Fibroblast of pulmonary artery (primary cell): ENCODE measurements around the gene NUDT7.
A peak's percentile ranks its signal among the peaks of the same experiment; 100 is the strongest.

ENCODE experiments used
- DNase-seq: peaks from one replicate; pipeline ENCODE4 v3.0.0-alpha.2; 2010; ENCODE audit warnings: low read depth
- H3K4me3 ChIP-seq: replicated peaks from 2 replicates; pipeline ENCODE4 v1.5.1; 2011; ENCODE audit warnings: low read depth, mild to moderate bottlenecking, control low read depth, low read length, moderate library complexity
- TF ChIP-seq, protein P1 (sequence below): IDR thresholded peaks from 2 replicates; pipeline ENCODE4 v1.5.1; 2011; ENCODE audit warnings: mild to moderate bottlenecking, control low read depth, low read length, inconsistent platforms; ENCODE audit errors: missing control alignments

NUDT7 gene

DNA sequence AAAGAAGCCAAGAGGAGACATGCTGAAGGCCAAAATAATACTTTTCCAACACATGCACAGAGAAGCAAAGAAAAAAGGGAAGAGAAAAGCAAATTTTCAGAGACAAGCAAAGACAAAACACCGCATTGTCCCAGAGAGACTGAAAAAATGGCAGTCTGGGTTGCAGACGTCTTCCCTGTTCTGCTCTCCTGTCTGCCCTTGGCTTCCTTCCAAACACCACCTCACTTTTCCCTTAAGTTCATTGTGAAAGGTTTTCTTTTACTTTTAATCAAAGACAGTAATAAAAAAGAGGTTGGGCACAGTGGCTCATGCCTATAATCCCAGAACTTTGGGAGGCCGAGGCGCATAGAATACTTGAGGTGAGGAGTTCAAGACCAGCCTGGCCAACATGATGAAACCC is 44.9 kb downstream of the NUDT7 start:
- TF ChIP-seq, protein P1, sequence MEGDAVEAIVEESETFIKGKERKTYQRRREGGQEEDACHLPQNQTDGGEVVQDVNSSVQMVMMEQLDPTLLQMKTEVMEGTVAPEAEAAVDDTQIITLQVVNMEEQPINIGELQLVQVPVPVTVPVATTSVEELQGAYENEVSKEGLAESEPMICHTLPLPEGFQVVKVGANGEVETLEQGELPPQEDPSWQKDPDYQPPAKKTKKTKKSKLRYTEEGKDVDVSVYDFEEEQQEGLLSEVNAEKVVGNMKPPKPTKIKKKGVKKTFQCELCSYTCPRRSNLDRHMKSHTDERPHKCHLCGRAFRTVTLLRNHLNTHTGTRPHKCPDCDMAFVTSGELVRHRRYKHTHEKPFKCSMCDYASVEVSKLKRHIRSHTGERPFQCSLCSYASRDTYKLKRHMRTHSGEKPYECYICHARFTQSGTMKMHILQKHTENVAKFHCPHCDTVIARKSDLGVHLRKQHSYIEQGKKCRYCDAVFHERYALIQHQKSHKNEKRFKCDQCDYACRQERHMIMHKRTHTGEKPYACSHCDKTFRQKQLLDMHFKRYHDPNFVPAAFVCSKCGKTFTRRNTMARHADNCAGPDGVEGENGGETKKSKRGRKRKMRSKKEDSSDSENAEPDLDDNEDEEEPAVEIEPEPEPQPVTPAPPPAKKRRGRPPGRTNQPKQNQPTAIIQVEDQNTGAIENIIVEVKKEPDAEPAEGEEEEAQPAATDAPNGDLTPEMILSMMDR = no peak
- peak; percentile 26 for DNase-seq
- no peak overlapping the region for H3K4me3 ChIP-seq

DNA sequence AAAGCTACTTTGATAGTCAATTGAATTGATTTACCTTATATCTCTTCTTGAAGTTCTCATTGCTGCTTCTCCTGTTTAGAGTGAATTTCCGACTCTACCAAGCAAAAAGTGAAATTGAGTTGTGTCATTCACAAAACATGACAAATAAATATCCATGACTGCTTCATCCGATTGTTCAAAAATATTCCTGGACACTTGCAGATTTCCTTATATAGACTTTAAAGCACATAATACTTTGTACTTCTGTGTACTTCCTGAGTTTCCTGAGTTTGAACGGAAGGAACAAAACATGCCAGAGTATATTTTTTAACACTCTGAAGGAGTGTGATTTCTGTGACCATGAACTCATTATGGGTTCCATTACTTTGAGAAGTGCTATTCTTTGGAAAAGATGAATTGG is 45.5 kb downstream of the NUDT7 start:
- H3K4me3 ChIP-seq = no peak overlapping the region
- DNase-seq = no peak
- TF ChIP-seq, protein P1 = no peak

DNA sequence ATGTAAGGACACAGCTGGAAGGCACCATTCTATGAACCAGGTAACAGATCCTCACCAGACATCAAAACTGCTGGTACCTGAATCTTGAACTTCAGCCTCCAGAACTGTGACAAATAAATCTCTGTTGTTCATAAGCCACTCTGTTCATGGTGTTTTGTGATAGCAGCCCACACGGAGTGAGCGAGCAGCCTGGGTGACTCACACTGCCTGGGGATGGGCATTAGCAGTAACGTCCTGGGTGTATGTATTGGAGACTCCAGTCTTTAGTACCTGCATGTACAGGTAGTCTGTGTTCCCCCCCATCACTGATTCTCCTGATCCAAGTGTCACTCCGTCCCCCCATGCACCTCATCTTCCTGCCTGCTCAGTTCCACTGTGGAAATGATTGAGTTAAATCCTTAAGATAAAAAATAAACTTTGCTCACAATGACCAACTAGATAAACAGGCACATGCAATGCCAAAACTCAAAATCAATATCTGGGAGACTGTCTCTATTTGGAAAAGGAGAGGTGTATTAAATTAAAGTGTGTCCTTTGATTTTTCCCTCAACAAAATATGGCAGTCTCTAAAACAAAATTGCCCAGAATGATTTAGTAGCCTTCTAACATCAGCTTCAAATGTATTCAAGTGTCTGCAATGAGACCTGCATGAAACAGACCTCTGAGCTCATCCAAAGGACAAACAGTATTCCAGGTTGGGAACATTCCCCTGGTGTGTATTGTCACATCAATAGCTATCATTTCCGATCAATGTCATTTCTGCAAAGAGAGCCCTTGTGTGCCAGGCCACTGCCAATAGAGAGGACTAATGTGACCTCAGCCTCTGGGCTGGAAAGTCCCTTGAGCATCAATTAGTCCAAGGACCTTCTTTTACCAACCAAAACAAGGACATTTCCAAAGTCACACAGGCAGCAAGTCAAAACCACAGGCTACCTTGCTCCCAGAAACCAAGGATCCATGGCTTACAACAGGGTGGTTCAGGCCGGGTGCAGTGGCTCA is 53.9 kb downstream of the NUDT7 start:
- TF ChIP-seq, protein P1 = no peak
- peak; percentile 7 for DNase-seq
- H3K4me3 ChIP-seq = no peak overlapping the region

DNA sequence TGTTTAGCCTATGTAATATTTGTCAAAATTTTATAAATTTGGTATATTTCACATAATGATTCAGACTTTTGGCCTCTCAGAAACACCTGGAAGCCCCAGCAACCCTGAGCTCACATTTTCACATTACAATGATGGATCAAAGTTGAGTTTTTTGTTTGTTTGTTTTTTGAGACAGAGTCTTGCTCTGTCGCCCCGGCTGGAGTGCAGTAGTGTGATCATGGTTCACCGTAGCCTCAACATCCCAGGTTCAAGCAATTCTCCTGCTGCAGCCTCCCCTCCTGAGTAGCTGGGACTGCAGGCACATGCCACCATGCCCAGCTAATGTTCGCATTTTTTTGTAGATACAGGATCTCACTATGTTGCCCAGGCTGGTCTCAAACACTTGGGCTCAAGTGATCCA is 55.4 kb downstream of the NUDT7 start:
- no peak for DNase-seq
- no peak overlapping the region for H3K4me3 ChIP-seq
- TF ChIP-seq, protein P1 = no peak

DNA sequence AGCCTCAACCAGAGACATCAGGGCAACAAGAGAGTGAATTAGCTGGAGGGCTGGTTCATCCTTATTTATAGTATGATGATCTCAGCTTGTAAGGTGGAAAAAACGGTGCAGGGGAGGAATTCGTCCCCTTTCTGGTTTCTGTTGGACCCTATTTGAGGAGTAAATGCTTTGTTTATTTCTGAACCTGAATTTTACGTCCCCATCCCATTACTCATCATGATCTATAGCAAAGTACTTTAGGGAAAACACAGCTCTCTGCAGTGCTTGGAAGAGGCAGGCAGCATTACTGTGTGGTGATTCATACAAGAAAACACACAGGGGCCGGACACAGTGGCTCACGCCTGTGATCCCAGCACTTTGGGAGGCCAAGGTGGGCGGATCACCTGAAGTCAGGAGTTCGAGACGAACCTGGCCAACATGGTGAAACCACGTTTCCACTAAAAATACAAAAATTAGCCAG is 58.1 kb downstream of the NUDT7 start:
- DNase-seq = peak; percentile 74
- TF ChIP-seq, protein P1 = no peak
- no peak overlapping the region for H3K4me3 ChIP-seq

DNA sequence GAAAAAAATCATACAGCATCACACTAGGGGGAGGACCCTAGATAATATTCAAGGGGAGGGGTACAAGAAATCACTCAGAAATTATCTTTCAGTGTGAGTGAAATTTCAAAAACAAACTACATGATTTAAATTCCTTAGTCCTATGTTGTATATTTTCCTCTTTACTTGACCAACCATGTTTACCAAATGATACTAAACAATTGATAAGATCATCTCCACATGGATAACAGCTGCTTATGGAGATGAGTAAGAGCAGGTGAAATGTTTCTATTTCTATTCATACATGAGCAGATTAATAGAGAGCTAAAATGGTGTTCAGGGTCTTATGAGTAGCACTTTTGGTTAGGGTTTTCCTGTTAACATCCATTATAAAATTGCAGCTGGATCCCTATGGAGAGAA is 58.8 kb downstream of the NUDT7 start:
- TF ChIP-seq, protein P1 = no peak
- no peak for DNase-seq
- no peak overlapping the region for H3K4me3 ChIP-seq

DNA sequence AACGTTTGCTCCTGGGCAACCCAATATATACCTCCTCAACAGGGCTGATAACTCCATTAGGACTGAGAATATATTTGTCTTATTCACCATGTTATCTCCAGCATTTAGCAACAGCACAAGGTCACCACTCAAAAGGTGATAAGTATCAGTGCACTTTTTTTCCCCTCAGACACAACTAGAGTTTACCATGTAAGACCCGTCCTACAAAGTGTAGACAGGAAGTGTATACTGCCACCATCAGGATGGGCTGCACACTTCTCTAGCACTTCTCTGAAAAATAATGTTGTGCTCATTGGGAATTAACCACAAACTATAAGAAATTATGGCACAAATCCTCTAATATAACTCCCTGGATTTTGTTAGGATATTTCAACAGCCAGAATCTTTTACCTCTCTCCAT is 60.4 kb downstream of the NUDT7 start:
- no peak overlapping the region for H3K4me3 ChIP-seq
- DNase-seq = no peak
- TF ChIP-seq, protein P1 = peak; percentile 31
